Measurements from ENCODE around the gene SETD1A.

SETD1A gene

GRCh38 chr16:30971298-30971697 lies 13.7 kb downstream of the SETD1A start:
- H4K8ac ChIP-seq (ENCODE audit: low read depth, low read length) = no peak overlapping the region
- no peak overlapping the region for H3K4me2 ChIP-seq (ENCODE audit: low read length)
- H3K14ac ChIP-seq (ENCODE audit: low read length) = no peak overlapping the region
- H3K4me3 ChIP-seq (ENCODE audit: low read depth, low read length) = no peak overlapping the region
- H3K9ac ChIP-seq (ENCODE audit: low read length) = no peak overlapping the region
- no peak overlapping the region for H4K91ac ChIP-seq (ENCODE audit: low read depth, low read length)
- no CpG with 5 or more reads among the region's 14 CpGs for WGBS (ENCODE audit: extremely low coverage, insufficient coverage, insufficient read length)
- no peak overlapping the region for H2AFZ ChIP-seq (ENCODE audit: insufficient read depth, low read length, poor library complexity)
- peaks cover 74 to 83% of the 10 kb centered on the region in 2 experiments for H3K36me3 ChIP-seq (ENCODE audit: control insufficient read depth in 1 of 2, insufficient read depth in 2 of 2, low read length in 2 of 2)
- H2BK12ac ChIP-seq (ENCODE audit: low read length) = no peak overlapping the region
- H3K18ac ChIP-seq (ENCODE audit: low read length) = no peak overlapping the region
- no peak overlapping the region for H3K4ac ChIP-seq (ENCODE audit: low read depth, low read length)
- H4K12ac ChIP-seq (ENCODE audit: low read depth, low read length) = no peak overlapping the region
- no peak overlapping the region for H2BK120ac ChIP-seq (ENCODE audit: insufficient read depth, low read length, poor library complexity)
- H3K79me2 ChIP-seq (ENCODE audit: control insufficient read depth, insufficient read depth, low read length, poor library complexity) = no peaks in the 10 kb centered on the region
- no peaks in the 10 kb centered on the region for H3K9me3 ChIP-seq (ENCODE audit: insufficient read depth, low read depth, low read length)
- H3K23ac ChIP-seq (ENCODE audit: low read length) = no peak overlapping the region
- no peaks in the 10 kb centered on the region for H3K27me3 ChIP-seq (ENCODE audit: insufficient read depth, low read length)
- no peak overlapping the region for H2BK5ac ChIP-seq (ENCODE audit: low read depth, low read length, poor library complexity)
- no peak overlapping the region for H2AK5ac ChIP-seq (ENCODE audit: low read length)
- no peak overlapping the region for H3K27ac ChIP-seq (ENCODE audit: low read depth, low read length)
- no peak for DNase-seq
- no peaks in the 10 kb centered on the region for H3K4me1 ChIP-seq (ENCODE audit: control insufficient read depth in 1 of 2, insufficient read depth in 2 of 2, low read length in 2 of 2)
- no peaks in the 10 kb centered on the region for H3K79me1 ChIP-seq (ENCODE audit: low read length)

GRCh38 chr16:30972872-30973271 lies 15.3 kb downstream of the SETD1A start:
- Histone ChIP-seq H3K4me2 (ENCODE audit: low read length) (no peak overlapping the region), H2AK5ac (ENCODE audit: low read length) (no peak overlapping the region), H3K9ac (ENCODE audit: low read length) (no peak overlapping the region), H3K9me3 (ENCODE audit: insufficient read depth, low read depth, low read length) (peaks cover 1% of the 10 kb centered on the region), H2AFZ (ENCODE audit: insufficient read depth, low read length, poor library complexity) (no peak overlapping the region), H3K27me3 (ENCODE audit: insufficient read depth, low read length) (no peaks in the 10 kb centered on the region), H3K36me3 (ENCODE audit: control insufficient read depth in 1 of 2, insufficient read depth in 2 of 2, low read length in 2 of 2) (peaks cover 75 to 86% of the 10 kb centered on the region in 2 experiments), H4K12ac (ENCODE audit: low read depth, low read length) (no peak overlapping the region), H3K14ac (ENCODE audit: low read length) (no peak overlapping the region), H3K4me1 (ENCODE audit: control insufficient read depth in 1 of 2, insufficient read depth in 2 of 2, low read length in 2 of 2) (no peaks in the 10 kb centered on the region), H2BK12ac (ENCODE audit: low read length) (no peak overlapping the region), H3K23ac (ENCODE audit: low read length) (no peak overlapping the region), H3K79me1 (ENCODE audit: low read length) (no peaks in the 10 kb centered on the region), H3K79me2 (ENCODE audit: control insufficient read depth, insufficient read depth, low read length, poor library complexity) (no peaks in the 10 kb centered on the region), H2BK5ac (ENCODE audit: low read depth, low read length, poor library complexity) (no peak overlapping the region), H3K27ac (ENCODE audit: low read depth, low read length) (no peak overlapping the region), H4K8ac (ENCODE audit: low read depth, low read length) (no peak overlapping the region), H4K91ac (ENCODE audit: low read depth, low read length) (no peak overlapping the region), H3K18ac (ENCODE audit: low read length) (no peak overlapping the region), H3K4ac (ENCODE audit: low read depth, low read length) (no peak overlapping the region), H2BK120ac (ENCODE audit: insufficient read depth, low read length, poor library complexity) (no peak overlapping the region), H3K4me3 (ENCODE audit: low read depth, low read length) (no peak overlapping the region)
- DNase-seq = no peak
- no CpG with 5 or more reads among the region's 7 CpGs for WGBS (ENCODE audit: extremely low coverage, insufficient coverage, insufficient read length)

DNA sequence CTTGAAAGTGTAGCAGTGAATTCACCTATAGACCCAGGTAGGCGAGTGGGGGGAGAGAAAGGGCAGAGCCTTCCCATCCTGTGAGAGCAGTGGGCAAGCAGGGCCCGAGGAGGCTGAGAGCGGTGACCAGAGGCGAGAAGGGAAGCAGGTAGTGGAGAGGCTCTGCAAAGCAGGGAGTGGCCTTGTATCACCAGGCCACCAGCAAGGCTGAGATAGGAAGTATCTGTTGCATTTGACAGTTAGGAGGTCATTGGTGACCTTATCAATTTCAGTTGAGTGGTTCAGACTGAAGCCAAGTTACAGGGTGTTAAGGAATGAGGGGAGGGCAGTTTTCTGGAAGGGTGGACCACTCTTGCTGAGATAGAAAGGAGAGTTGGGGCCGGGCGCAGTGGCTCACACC lies 16.8 kb downstream of the SETD1A start:
- H3K18ac ChIP-seq (ENCODE audit: low read length) = no peak overlapping the region
- no CpG with 5 or more reads among the region's 6 CpGs for WGBS (ENCODE audit: extremely low coverage, insufficient coverage, insufficient read length)
- DNase-seq = no peak

GRCh38 chr16:30976486-30976885 lies 18.9 kb downstream of the SETD1A start:
- H2AFZ ChIP-seq (ENCODE audit: insufficient read depth, low read length, poor library complexity) = no peak overlapping the region
- no peak overlapping the region for H3K4ac ChIP-seq (ENCODE audit: low read depth, low read length)
- H4K8ac ChIP-seq (ENCODE audit: low read depth, low read length) = no peak overlapping the region
- H3K14ac ChIP-seq (ENCODE audit: low read length) = no peak overlapping the region
- H3K9me3 ChIP-seq (ENCODE audit: insufficient read depth, low read depth, low read length) = peaks cover 1% of the 10 kb centered on the region
- no peak overlapping the region for H3K4me2 ChIP-seq (ENCODE audit: low read length)
- no peak overlapping the region for H3K9ac ChIP-seq (ENCODE audit: low read length)
- H3K27me3 ChIP-seq (ENCODE audit: insufficient read depth, low read length) = no peaks in the 10 kb centered on the region
- peaks cover 79 to 88% of the 10 kb centered on the region in 2 experiments for H3K36me3 ChIP-seq (ENCODE audit: control insufficient read depth in 1 of 2, insufficient read depth in 2 of 2, low read length in 2 of 2)
- no peak overlapping the region for H3K18ac ChIP-seq (ENCODE audit: low read length)
- H3K27ac ChIP-seq (ENCODE audit: low read depth, low read length) = no peak overlapping the region
- H3K4me3 ChIP-seq (ENCODE audit: low read depth, low read length) = no peak overlapping the region
- H4K12ac ChIP-seq (ENCODE audit: low read depth, low read length) = no peak overlapping the region
- no peaks in the 10 kb centered on the region for H3K79me2 ChIP-seq (ENCODE audit: control insufficient read depth, insufficient read depth, low read length, poor library complexity)
- H2BK120ac ChIP-seq (ENCODE audit: insufficient read depth, low read length, poor library complexity) = no peak overlapping the region
- no peaks in the 10 kb centered on the region for H3K79me1 ChIP-seq (ENCODE audit: low read length)
- H3K23ac ChIP-seq (ENCODE audit: low read length) = no peak overlapping the region
- H3K4me1 ChIP-seq (ENCODE audit: control insufficient read depth in 1 of 2, insufficient read depth in 2 of 2, low read length in 2 of 2) = no peaks in the 10 kb centered on the region
- WGBS (ENCODE audit: extremely low coverage, insufficient coverage, insufficient read length) = no CpG with 5 or more reads among the region's 4 CpGs
- no peak overlapping the region for H2BK5ac ChIP-seq (ENCODE audit: low read depth, low read length, poor library complexity)
- no peak for DNase-seq
- no peak overlapping the region for H2AK5ac ChIP-seq (ENCODE audit: low read length)
- H4K91ac ChIP-seq (ENCODE audit: low read depth, low read length) = no peak overlapping the region
- H2BK12ac ChIP-seq (ENCODE audit: low read length) = no peak overlapping the region

More for the DNA sequence above, 16.8 kb downstream of the SETD1A start:
- H3K4me1 ChIP-seq (ENCODE audit: control insufficient read depth in 1 of 2, insufficient read depth in 2 of 2, low read length in 2 of 2) = no peaks in the 10 kb centered on the region
- no peak overlapping the region for H3K14ac ChIP-seq (ENCODE audit: low read length)
- H3K27me3 ChIP-seq (ENCODE audit: insufficient read depth, low read length) = no peaks in the 10 kb centered on the region
- no peak overlapping the region for H3K23ac ChIP-seq (ENCODE audit: low read length)
- no peak overlapping the region for H2AK5ac ChIP-seq (ENCODE audit: low read length)
- H3K79me2 ChIP-seq (ENCODE audit: control insufficient read depth, insufficient read depth, low read length, poor library complexity) = no peaks in the 10 kb centered on the region
- no peak overlapping the region for H3K9ac ChIP-seq (ENCODE audit: low read length)
- no peak overlapping the region for H4K8ac ChIP-seq (ENCODE audit: low read depth, low read length)
- no peak overlapping the region for H2BK5ac ChIP-seq (ENCODE audit: low read depth, low read length, poor library complexity)
- no peak overlapping the region for H4K91ac ChIP-seq (ENCODE audit: low read depth, low read length)
- no peak overlapping the region for H3K4me3 ChIP-seq (ENCODE audit: low read depth, low read length)
- H3K79me1 ChIP-seq (ENCODE audit: low read length) = no peaks in the 10 kb centered on the region
- peaks cover 1% of the 10 kb centered on the region for H3K9me3 ChIP-seq (ENCODE audit: insufficient read depth, low read depth, low read length)
- no peak overlapping the region for H2BK120ac ChIP-seq (ENCODE audit: insufficient read depth, low read length, poor library complexity)
- no peak overlapping the region for H3K27ac ChIP-seq (ENCODE audit: low read depth, low read length)
- peaks cover 77 to 87% of the 10 kb centered on the region in 2 experiments for H3K36me3 ChIP-seq (ENCODE audit: control insufficient read depth in 1 of 2, insufficient read depth in 2 of 2, low read length in 2 of 2)
- no peak overlapping the region for H2AFZ ChIP-seq (ENCODE audit: insufficient read depth, low read length, poor library complexity)
- H3K4me2 ChIP-seq (ENCODE audit: low read length) = no peak overlapping the region
- H4K12ac ChIP-seq (ENCODE audit: low read depth, low read length) = no peak overlapping the region
- no peak overlapping the region for H3K4ac ChIP-seq (ENCODE audit: low read depth, low read length)
- no peak overlapping the region for H2BK12ac ChIP-seq (ENCODE audit: low read length)
